Keratinocyte (primary cell): ENCODE measurements around the gene MARCHF9. TPM values are rescaled to one million over a fixed set of nuclear protein-coding genes. Genes with fewer than 3 reads are reported as not detected.

Experiments
- DNase-seq: peaks from one replicate; pipeline ENCODE4 v3.0.0-alpha.2; 2011; ENCODE audit warnings: low read depth, missing footprints, low spot score
- FAIRE-seq: peaks from 2 replicates; lab custom pipeline; 2011; peaks lifted over from hg19 to GRCh38; lab: Jason Lieb, UNC
- H2AFZ ChIP-seq: 2 replicates; pipeline ENCODE4 v1.6.0; 2012; ENCODE audit warnings: low read length, control low read depth, inconsistent platforms; ENCODE audit not compliant: control insufficient read depth
- H3K27ac ChIP-seq: 2 replicates; pipeline ENCODE4 v1.5.1; 2011; ENCODE audit warnings: low read length; ENCODE audit not compliant: control insufficient read depth, insufficient read depth
- H3K27me3 ChIP-seq: 3 replicates; pipeline ENCODE4 v1.6.0; 2011; ENCODE audit warnings: low read length; ENCODE audit not compliant: control insufficient read depth, insufficient read depth; ENCODE audit errors: extremely low read depth
- H3K36me3 ChIP-seq, 2 experiments: 2 replicates in 1 of 2; 3 replicates in 1 of 2; pipeline ENCODE4 v1.5.1; 2011; ENCODE audit warnings: low read length in 2 of 2, mild to moderate bottlenecking in 1 of 2; ENCODE audit not compliant: control insufficient read depth in 2 of 2, insufficient read depth in 2 of 2; ENCODE audit errors: extremely low read depth in 1 of 2
- H3K4me1 ChIP-seq: 3 replicates; pipeline ENCODE4 v1.5.1; 2011; ENCODE audit warnings: low read length; ENCODE audit not compliant: control insufficient read depth, insufficient read depth; ENCODE audit errors: extremely low read depth
- H3K4me2 ChIP-seq: 3 replicates; pipeline ENCODE4 v1.6.0; 2011; ENCODE audit warnings: low read depth, low read length; ENCODE audit not compliant: control insufficient read depth, insufficient read depth; ENCODE audit errors: extremely low read depth
- H3K4me3 ChIP-seq, 3 experiments: fragments of 200-600 bp in 1 of 3; sonication (generic) in 1 of 3; 2 replicates in 2 of 3; 3 replicates in 1 of 3; pipeline ENCODE4 v1.5.1; 2011 to 2016; ENCODE audit warnings: low read length in 3 of 3, mild to moderate bottlenecking in 3 of 3, control low read depth in 2 of 3, inconsistent platforms in 1 of 3, low read depth in 1 of 3, mixed read lengths in 1 of 3, mixed run types in 1 of 3, moderate library complexity in 1 of 3; ENCODE audit not compliant: control insufficient read depth in 2 of 3, insufficient read depth in 2 of 3; ENCODE audit errors: extremely low read depth in 1 of 3
- H3K79me2 ChIP-seq: 2 replicates; pipeline ENCODE4 v1.6.0; 2012; ENCODE audit warnings: low read length; ENCODE audit not compliant: control insufficient read depth, insufficient read depth
- H3K9ac ChIP-seq: 3 replicates; pipeline ENCODE4 v1.6.0; 2011; ENCODE audit warnings: low read length; ENCODE audit not compliant: control insufficient read depth, insufficient read depth; ENCODE audit errors: extremely low read depth
- H3K9me1 ChIP-seq: 3 replicates; pipeline ENCODE4 v1.6.0; 2011; ENCODE audit warnings: low read length; ENCODE audit not compliant: control insufficient read depth, insufficient read depth; ENCODE audit errors: extremely low read depth
- H3K9me3 ChIP-seq: 2 replicates; pipeline ENCODE4 v1.5.1; 2012; ENCODE audit warnings: low read depth, low read length; ENCODE audit not compliant: control insufficient read depth
- H4K20me1 ChIP-seq: 3 replicates; pipeline ENCODE4 v1.6.0; 2011; ENCODE audit warnings: low read length; ENCODE audit not compliant: control insufficient read depth, insufficient read depth; ENCODE audit errors: extremely low read depth
- EZH2 ChIP-seq: IDR thresholded peaks from one replicate; pipeline ENCODE4 v1.6.1; 2012; ENCODE audit warnings: inconsistent platforms, mild to moderate bottlenecking, low read length, moderate library complexity
- dilution Hi-C: fragments of 300-500 bp; cut with MboI; formaldehyde crosslinking; loops from one replicate; pipeline ENCODE4 v1.7.0; 2020; ENCODE audit warnings: low sequenced_read_pairs; ENCODE audit not compliant: extremely low pct_ligation_motif_present
- polyA plus RNA-seq, 5 experiments: library from polyadenylated mRNA; depleted of rRNA in 3 of 5; stranded (reverse) in 3 of 5; stranded (forward) in 1 of 5; unstranded in 1 of 5; fragments of >200 nt; gene quantifications; 1 replicate in 1 of 5; 2 replicates in 3 of 5; 3 replicates in 1 of 5; pipeline versions ENCODE4 v1.2.1 to v1.2.3, GENCODE V29; 2011 to 2012; ENCODE audit warnings: missing spikeins in 2 of 5, low read depth in 1 of 5, low replicate concordance in 1 of 5
- TF ChIP-seq, protein P1 (sequence below), 3 experiments: IDR thresholded peaks in 1 of 3; conservative IDR thresholded peaks in 1 of 3; optimal IDR thresholded peaks in 1 of 3; 2 replicates in 2 of 3; 3 replicates in 1 of 3; pipeline versions ENCODE3 to v1.5.1; 2011; ENCODE audit warnings: low read length in 3 of 3, mild to moderate bottlenecking in 3 of 3, moderate library complexity in 2 of 3, control low read depth in 1 of 3, inconsistent platforms in 1 of 3; ENCODE audit not compliant: insufficient read depth in 2 of 3; ENCODE audit errors: extremely low read depth in 1 of 3

Gene MARCHF9
- polyA plus RNA-seq, 1 donor (not counting 4 experiments of a cell fraction or from before 2014, with no cell fraction given) = 10.9 TPM

GRCh38 chr12:57764662-57765002 is 9.7 kb downstream of the MARCHF9 start:
- FAIRE-seq (peak; percentile 52), DNase-seq (no peak)
- H3K79me2 ChIP-seq = peaks cover 71% of the 10 kb centered on the region
- peak overlapping the region; percentile 74 for H3K4me2 ChIP-seq
- H3K9ac ChIP-seq = peak overlapping the region; percentile 80
- dilution Hi-C loops = no loop called here
- H3K4me3 ChIP-seq = peak overlapping the region; percentile 69 to 97 (median 89)
- H3K9me3 ChIP-seq = no peaks in the 10 kb centered on the region
- H3K27me3 ChIP-seq = no peaks in the 10 kb centered on the region
- H3K36me3 ChIP-seq = peaks cover 32 to 54% of the 10 kb centered on the region in 2 experiments
- H2AFZ ChIP-seq = peak overlapping the region; percentile 55
- no peak for TF ChIP-seq EZH2
- TF ChIP-seq, protein P1, sequence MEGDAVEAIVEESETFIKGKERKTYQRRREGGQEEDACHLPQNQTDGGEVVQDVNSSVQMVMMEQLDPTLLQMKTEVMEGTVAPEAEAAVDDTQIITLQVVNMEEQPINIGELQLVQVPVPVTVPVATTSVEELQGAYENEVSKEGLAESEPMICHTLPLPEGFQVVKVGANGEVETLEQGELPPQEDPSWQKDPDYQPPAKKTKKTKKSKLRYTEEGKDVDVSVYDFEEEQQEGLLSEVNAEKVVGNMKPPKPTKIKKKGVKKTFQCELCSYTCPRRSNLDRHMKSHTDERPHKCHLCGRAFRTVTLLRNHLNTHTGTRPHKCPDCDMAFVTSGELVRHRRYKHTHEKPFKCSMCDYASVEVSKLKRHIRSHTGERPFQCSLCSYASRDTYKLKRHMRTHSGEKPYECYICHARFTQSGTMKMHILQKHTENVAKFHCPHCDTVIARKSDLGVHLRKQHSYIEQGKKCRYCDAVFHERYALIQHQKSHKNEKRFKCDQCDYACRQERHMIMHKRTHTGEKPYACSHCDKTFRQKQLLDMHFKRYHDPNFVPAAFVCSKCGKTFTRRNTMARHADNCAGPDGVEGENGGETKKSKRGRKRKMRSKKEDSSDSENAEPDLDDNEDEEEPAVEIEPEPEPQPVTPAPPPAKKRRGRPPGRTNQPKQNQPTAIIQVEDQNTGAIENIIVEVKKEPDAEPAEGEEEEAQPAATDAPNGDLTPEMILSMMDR (optimal IDR thresholded peaks at IDR 0.05 in 1 of 3, IDR thresholded peaks at IDR 0.05 in 1 of 3, conservative IDR thresholded peaks at IDR 0.05 in 1 of 3; ENCODE audit: extremely low read depth in 1 of 3, insufficient read depth in 2 of 3, low read length in 3 of 3) = no peak
- H3K9me1 ChIP-seq = no peaks in the 10 kb centered on the region
- H4K20me1 ChIP-seq = peaks cover 4% of the 10 kb centered on the region
- H3K4me1 ChIP-seq = peaks cover 29% of the 10 kb centered on the region
- H3K27ac ChIP-seq = peak overlapping the region; percentile 67

GRCh38 chr12:57765003-57765697 is 10.2 kb downstream of the MARCHF9 start:
- peak overlapping the region; percentile 55 for H2AFZ ChIP-seq
- FAIRE-seq (peak; percentile 56), DNase-seq (no peak)
- TF ChIP-seq, protein P1 (optimal IDR thresholded peaks at IDR 0.05 in 1 of 3, IDR thresholded peaks at IDR 0.05 in 1 of 3, conservative IDR thresholded peaks at IDR 0.05 in 1 of 3; ENCODE audit: extremely low read depth in 1 of 3, insufficient read depth in 2 of 3, low read length in 3 of 3) = peak in 2 of 3 experiments; percentile 36 to 46
- no peak for TF ChIP-seq EZH2
- peak overlapping the region; percentile 69 to 97 (median 89) for H3K4me3 ChIP-seq
- peak overlapping the region; percentile 80 for H3K9ac ChIP-seq
- peak overlapping the region; percentile 74 for H3K4me2 ChIP-seq
- H3K4me1 ChIP-seq = peaks cover 29% of the 10 kb centered on the region
- H3K27ac ChIP-seq = peak overlapping the region; percentile 67
- H3K9me3 ChIP-seq = no peaks in the 10 kb centered on the region
- H4K20me1 ChIP-seq = no peaks in the 10 kb centered on the region
- no peaks in the 10 kb centered on the region for H3K27me3 ChIP-seq
- dilution Hi-C loops = no loop called here
- no peaks in the 10 kb centered on the region for H3K9me1 ChIP-seq
- peaks cover 29 to 51% of the 10 kb centered on the region in 2 experiments for H3K36me3 ChIP-seq
- H3K79me2 ChIP-seq = peaks cover 75% of the 10 kb centered on the region
